ENCODE data around the gene RPL7A.

DNA sequence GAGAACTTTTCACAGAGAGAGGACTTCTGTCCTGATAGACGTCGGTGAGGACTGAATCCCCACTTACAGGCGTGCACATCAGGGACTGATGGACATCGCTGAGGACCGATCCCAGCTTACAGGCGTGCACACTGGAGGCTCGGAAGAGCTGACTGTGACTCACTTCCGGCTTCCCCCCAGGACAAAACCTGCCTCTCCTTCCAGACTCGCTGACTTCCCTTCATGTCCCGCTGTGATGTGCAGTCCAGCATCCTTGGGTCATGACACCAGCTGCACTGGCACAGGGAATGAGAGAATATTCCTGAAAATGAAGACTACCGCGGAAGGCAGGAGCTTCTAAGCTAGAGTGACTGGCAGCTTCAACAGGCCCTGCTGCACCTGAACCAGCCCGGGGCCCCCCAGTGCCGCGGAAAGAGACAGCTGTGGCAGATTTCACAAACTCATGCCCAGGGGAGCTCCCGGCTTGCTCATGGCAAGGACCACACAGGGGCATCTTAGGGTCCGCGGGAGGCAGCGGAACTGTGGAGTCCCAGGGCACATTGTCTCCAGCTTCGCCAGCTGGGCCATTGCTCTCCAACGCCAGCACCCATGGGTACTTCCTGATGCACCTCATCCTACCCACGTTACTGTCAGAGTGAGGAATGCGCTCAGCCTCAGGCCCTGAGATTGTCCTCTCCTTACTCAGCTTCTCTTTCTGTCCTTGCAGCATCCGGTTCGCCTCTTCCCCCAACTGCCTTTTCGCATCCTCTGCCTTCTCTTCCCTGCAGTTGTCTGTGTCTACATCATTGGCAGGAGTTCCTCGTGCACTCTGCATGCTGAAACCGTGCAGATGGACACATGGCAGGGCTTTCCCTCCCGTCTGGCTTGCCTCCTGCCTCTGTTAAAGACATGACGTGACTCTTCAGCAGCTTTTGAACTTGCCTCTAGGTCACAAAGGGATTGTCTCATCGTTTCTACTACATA is 41.5 kb upstream of the RPL7A start:
- TF ChIP-seq, protein P1, sequence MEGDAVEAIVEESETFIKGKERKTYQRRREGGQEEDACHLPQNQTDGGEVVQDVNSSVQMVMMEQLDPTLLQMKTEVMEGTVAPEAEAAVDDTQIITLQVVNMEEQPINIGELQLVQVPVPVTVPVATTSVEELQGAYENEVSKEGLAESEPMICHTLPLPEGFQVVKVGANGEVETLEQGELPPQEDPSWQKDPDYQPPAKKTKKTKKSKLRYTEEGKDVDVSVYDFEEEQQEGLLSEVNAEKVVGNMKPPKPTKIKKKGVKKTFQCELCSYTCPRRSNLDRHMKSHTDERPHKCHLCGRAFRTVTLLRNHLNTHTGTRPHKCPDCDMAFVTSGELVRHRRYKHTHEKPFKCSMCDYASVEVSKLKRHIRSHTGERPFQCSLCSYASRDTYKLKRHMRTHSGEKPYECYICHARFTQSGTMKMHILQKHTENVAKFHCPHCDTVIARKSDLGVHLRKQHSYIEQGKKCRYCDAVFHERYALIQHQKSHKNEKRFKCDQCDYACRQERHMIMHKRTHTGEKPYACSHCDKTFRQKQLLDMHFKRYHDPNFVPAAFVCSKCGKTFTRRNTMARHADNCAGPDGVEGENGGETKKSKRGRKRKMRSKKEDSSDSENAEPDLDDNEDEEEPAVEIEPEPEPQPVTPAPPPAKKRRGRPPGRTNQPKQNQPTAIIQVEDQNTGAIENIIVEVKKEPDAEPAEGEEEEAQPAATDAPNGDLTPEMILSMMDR (IDR thresholded peaks at IDR 0.05) = no peak
- TF ChIP-seq POLR2A (IDR thresholded peaks at IDR 0.05) (no peak), POLR2AphosphoS5 (IDR thresholded peaks at IDR 0.05) (no peak), EP300 (IDR thresholded peaks at IDR 0.05; ENCODE audit: low read depth) (no peak)

Measured in transverse colon (tissue), 4 donors.